ENCODE results near the gene HGFAC.

DNA sequence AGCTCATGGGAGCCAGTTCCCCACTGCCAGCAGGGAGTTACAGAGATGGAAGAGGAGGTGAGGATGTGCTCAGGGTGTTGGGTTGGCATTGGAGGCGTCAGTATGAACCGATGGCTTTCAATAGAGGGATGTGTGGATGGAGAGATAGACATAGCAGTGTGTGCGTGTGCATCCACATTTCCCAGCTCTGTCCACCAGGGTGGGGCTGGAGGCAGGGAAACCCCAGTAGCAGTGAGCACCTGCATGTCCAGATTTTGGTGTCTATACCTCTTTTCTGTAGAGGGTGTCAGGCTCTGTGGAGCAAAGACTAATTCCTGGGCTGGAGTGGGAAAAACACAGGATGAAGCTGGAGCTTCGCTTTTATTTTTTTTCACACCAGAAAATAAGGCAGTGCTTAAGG, 37.2 kb upstream of the HGFAC start:
- TF ChIP-seq, protein P1, sequence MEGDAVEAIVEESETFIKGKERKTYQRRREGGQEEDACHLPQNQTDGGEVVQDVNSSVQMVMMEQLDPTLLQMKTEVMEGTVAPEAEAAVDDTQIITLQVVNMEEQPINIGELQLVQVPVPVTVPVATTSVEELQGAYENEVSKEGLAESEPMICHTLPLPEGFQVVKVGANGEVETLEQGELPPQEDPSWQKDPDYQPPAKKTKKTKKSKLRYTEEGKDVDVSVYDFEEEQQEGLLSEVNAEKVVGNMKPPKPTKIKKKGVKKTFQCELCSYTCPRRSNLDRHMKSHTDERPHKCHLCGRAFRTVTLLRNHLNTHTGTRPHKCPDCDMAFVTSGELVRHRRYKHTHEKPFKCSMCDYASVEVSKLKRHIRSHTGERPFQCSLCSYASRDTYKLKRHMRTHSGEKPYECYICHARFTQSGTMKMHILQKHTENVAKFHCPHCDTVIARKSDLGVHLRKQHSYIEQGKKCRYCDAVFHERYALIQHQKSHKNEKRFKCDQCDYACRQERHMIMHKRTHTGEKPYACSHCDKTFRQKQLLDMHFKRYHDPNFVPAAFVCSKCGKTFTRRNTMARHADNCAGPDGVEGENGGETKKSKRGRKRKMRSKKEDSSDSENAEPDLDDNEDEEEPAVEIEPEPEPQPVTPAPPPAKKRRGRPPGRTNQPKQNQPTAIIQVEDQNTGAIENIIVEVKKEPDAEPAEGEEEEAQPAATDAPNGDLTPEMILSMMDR (IDR thresholded peaks at IDR 0.05), result no peak
- no peak for TF ChIP-seq POLR2AphosphoS5 (IDR thresholded peaks at IDR 0.05)
- TF ChIP-seq EP300 (IDR thresholded peaks at IDR 0.05), result no peak
- TF ChIP-seq POLR2A (IDR thresholded peaks at IDR 0.05), result no peak
